GM23248 (cell line): Measurements from ENCODE around the gene HDAC9. TPM values are rescaled to one million over a fixed set of nuclear protein-coding genes. Genes with fewer than 3 reads are reported as not detected.

ENCODE experiments used
- DNase-seq: peaks from one replicate; pipeline ENCODE4 v3.0.0-alpha.2; 2015
- H2AFZ ChIP-seq: fragments of 200-600 bp; sonication (generic); 2 replicates; pipeline ENCODE4 v1.6.1; 2016; ENCODE audit warnings: antibody characterized with exemption
- H3F3A ChIP-seq: fragments of 200-600 bp; sonication (generic); 2 replicates; pipeline ENCODE4 v1.6.1; 2016; ENCODE audit warnings: mild to moderate bottlenecking, antibody characterized with exemption, mixed run types; ENCODE audit not compliant: insufficient read depth
- H3K27ac ChIP-seq: fragments of 200-600 bp; sonication (generic); 2 replicates; pipeline ENCODE4 v1.5.1; 2016; ENCODE audit warnings: mild to moderate bottlenecking
- H3K27me3 ChIP-seq: fragments of 200-600 bp; sonication (generic); replicated peaks from 2 replicates; pipeline ENCODE4 v1.6.1; 2016; ENCODE audit warnings: mild to moderate bottlenecking; ENCODE audit not compliant: insufficient read depth
- H3K36me3 ChIP-seq: fragments of 200-600 bp; sonication (generic); 2 replicates; pipeline ENCODE4 v1.6.1; 2016; ENCODE audit warnings: low read depth, mild to moderate bottlenecking
- H3K4me1 ChIP-seq: fragments of 200-600 bp; sonication (generic); 2 replicates; pipeline ENCODE4 v1.6.1; 2016; ENCODE audit warnings: mild to moderate bottlenecking; ENCODE audit not compliant: insufficient read depth
- H3K4me2 ChIP-seq: fragments of 200-600 bp; sonication (generic); one replicate; pipeline ENCODE4 v1.6.1; 2016; ENCODE audit warnings: mild to moderate bottlenecking; ENCODE audit not compliant: unreplicated experiment
- H3K4me3 ChIP-seq: fragments of 200-600 bp; sonication (generic); 2 replicates; pipeline ENCODE4 v1.5.1; 2016; ENCODE audit warnings: mild to moderate bottlenecking
- H3K79me2 ChIP-seq: fragments of 200-600 bp; sonication (generic); 2 replicates; pipeline ENCODE4 v1.6.1; 2016; ENCODE audit warnings: mild to moderate bottlenecking; ENCODE audit not compliant: insufficient read depth
- H3K9ac ChIP-seq: fragments of 200-600 bp; sonication (generic); 2 replicates; pipeline ENCODE4 v1.6.1; 2016; ENCODE audit warnings: mild to moderate bottlenecking
- H3K9me2 ChIP-seq: fragments of 200-600 bp; sonication (generic); 2 replicates; pipeline ENCODE4 v1.6.1; 2016; ENCODE audit warnings: mixed run types, mild to moderate bottlenecking, moderate library complexity; ENCODE audit not compliant: insufficient read depth
- H3K9me3 ChIP-seq: fragments of 200-600 bp; sonication (generic); one replicate; pipeline ENCODE4 v1.6.1; 2017; ENCODE audit warnings: low read depth
- H4K20me1 ChIP-seq: fragments of 200-600 bp; sonication (generic); 2 replicates; pipeline ENCODE4 v1.6.0; 2016; ENCODE audit not compliant: insufficient read depth
- EZH2 ChIP-seq: fragments of 200-600 bp; sonication (generic); IDR thresholded peaks from 2 replicates; pipeline ENCODE4 v1.6.1; 2018; ENCODE audit warnings: antibody characterized with exemption, mild to moderate bottlenecking; ENCODE audit not compliant: insufficient read depth, poor library complexity, severe bottlenecking
- EZH2phosphoT487 ChIP-seq: fragments of 200-600 bp; sonication (generic); IDR thresholded peaks from 2 replicates; pipeline ENCODE4 v1.6.1; 2018; ENCODE audit warnings: antibody characterized with exemption, moderate library complexity, mild to moderate bottlenecking, low read depth; ENCODE audit not compliant: insufficient read depth
- WGBS, 2 experiments: methylation state at CpG; one replicate each; pipeline ENCODE4 v1.1.6; 2015 to 2017; ENCODE audit warnings: low lambda C conversion rate in 2 of 2, low coverage in 1 of 2; ENCODE audit errors: missing lambda C conversion rate in 2 of 2; 5-methylcytosine and 5-hydroxymethylcytosine counted together
- in situ Hi-C: fragments of 300-500 bp; cut with MboI; formaldehyde crosslinking; loops from 2 replicates; pipeline ENCODE4 v1.15.0; 2020
- polyA plus RNA-seq: library from polyadenylated mRNA; unstranded; fragments of >200 nt; fragmentation: Nextera tagmentation; extraction: Ambion mirVana; gene quantifications from 2 replicates; pipeline ENCODE4 v1.2.1, GENCODE V29; 2016
- total RNA-seq: library from RNA; depleted of rRNA; stranded (reverse); fragments of >200 nt; shearing (Covaris generic); gene quantifications from 2 replicates; pipeline ENCODE4 v1.2.3, GENCODE V29; 2014

HDAC9 gene
- total and polyA plus RNA-seq, 2 experiments from 2014 or later, result 1.6 to 2.1 TPM

DNA sequence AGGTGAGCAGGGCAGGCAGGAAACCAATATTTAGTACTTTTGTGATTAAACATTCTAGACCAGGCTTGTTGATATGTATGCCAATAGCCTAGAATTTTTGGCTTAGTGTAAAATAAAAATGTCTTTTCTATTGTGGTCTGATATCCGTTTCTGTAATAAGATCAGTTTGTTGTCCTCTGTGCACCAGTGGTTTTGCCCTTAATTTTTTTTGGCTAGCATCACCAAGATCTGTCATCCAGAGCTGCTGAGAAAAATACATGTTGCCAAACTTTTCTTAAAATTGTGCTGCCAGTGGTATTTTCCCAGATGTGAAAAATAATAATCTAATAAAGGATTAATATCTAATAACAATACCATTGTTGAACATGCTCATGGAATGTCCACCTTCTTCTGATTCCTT is 506.3 kb downstream of the HDAC9 start:
- in situ Hi-C loops, result no loop called here
- DNase-seq, result no peak
- WGBS, 2 experiments, result 19 to 34% methylated on average over 1 of the region's 1 CpG

GRCh38 chr7:19009241-19009935 is 513.8 kb downstream of the HDAC9 start:
- Histone ChIP-seq H3K27me3 (no peaks in the 10 kb centered on the region), H3K27ac (peak overlapping the region; percentile 37), H3K9ac (peak overlapping the region; percentile 0; the same call in 1 of the 2 replicates), H3K9me3 (no peaks in the 10 kb centered on the region), H3K79me2 (no peaks in the 10 kb centered on the region), H3K36me3 (no peaks in the 10 kb centered on the region), H3K4me3 (peak overlapping the region; percentile 36), H3K4me2 (peak overlapping the region; percentile 64), H3F3A (peaks cover 18% of the 10 kb centered on the region; the same call in 1 of the 2 replicates), H3K9me2 (no peaks in the 10 kb centered on the region; the same call in 1 of the 2 replicates), H2AFZ (peak overlapping the region; percentile 40), H4K20me1 (no peaks in the 10 kb centered on the region), H3K4me1 (peaks cover 27% of the 10 kb centered on the region)
- WGBS, 2 experiments, result 4 to 6% methylated on average over 5 of the region's 5 CpGs
- peak; percentile 61 for DNase-seq
- TF ChIP-seq EZH2phosphoT487, result no peak
- in situ Hi-C loops, result no loop called here

More for the DNA sequence above, 506.3 kb downstream of the HDAC9 start:
- H3K9ac ChIP-seq, result no peak overlapping the region
- no peak overlapping the region for H3K27ac ChIP-seq
- no peak overlapping the region for H2AFZ ChIP-seq
- no peaks in the 10 kb centered on the region; the same call in 1 of the 2 replicates for H3K36me3 ChIP-seq
- H3K4me2 ChIP-seq, result no peak overlapping the region
- H3K9me3 ChIP-seq, result no peaks in the 10 kb centered on the region
- H3K27me3 ChIP-seq, result no peaks in the 10 kb centered on the region
- H3F3A ChIP-seq, result no peaks in the 10 kb centered on the region
- no peak overlapping the region for H3K4me3 ChIP-seq
- no peaks in the 10 kb centered on the region for H3K79me2 ChIP-seq
- no peaks in the 10 kb centered on the region for H4K20me1 ChIP-seq
- no peaks in the 10 kb centered on the region for H3K9me2 ChIP-seq
- TF ChIP-seq EZH2, result no peak
- TF ChIP-seq EZH2phosphoT487, result no peak
- peaks cover 13% of the 10 kb centered on the region; the same call in 1 of the 2 replicates for H3K4me1 ChIP-seq

DNA sequence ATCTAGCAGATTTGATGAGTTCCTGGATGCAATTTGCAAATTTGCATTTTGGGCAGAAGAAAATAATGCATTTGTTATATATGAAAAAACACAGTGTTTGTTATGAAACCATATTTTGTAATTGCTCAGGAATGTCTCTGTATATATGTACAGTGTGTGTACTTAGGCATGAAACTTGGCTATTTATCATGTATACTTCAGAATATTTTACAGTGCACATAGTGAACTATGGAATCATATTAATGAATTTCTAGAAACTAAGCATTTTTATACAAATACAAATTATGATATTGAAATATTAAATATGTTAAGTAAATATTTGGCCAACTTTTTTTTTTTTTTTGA is 514.4 kb downstream of the HDAC9 start:
- Histone ChIP-seq H3K4me2 (peak overlapping the region; percentile 64), H4K20me1 (no peaks in the 10 kb centered on the region), H3K27me3 (no peaks in the 10 kb centered on the region), H3K27ac (peak overlapping the region; percentile 37), H3K9me3 (no peaks in the 10 kb centered on the region), H3F3A (peaks cover 18% of the 10 kb centered on the region; the same call in 1 of the 2 replicates), H3K79me2 (no peaks in the 10 kb centered on the region), H2AFZ (no peak overlapping the region), H3K9ac (no peak overlapping the region; the same call in 1 of the 2 replicates), H3K9me2 (no peaks in the 10 kb centered on the region; the same call in 1 of the 2 replicates), H3K4me1 (peaks cover 27% of the 10 kb centered on the region), H3K4me3 (peak overlapping the region; percentile 36), H3K36me3 (no peaks in the 10 kb centered on the region)
- in situ Hi-C loops, result no loop called here
- DNase-seq, result peak; percentile 42
- TF ChIP-seq EZH2 (no peak), EZH2phosphoT487 (no peak)

DNA sequence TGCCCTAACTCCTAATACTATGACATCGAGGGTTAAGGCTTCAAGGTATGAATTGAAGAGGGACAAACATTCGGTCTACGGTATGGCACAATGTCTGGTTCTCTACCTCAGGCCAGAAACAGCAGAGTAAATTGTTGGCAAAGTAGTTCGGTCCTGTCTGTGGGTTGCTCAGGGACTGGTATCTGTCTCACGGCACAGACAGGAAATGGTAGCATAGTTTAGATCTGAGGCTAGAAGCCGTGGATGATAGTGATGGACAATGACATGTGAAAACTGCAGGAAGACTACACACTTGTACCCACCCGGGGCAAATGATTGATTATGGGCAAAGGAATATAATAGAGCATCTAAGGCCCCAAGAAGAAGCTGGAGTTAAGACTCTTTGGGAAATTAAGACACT is 515.7 kb downstream of the HDAC9 start:
- 54 to 57% methylated on average over 7 of the region's 7 CpGs for WGBS, 2 experiments
- H2AFZ ChIP-seq, result 0 out of 2 replicates have a peak overlapping the region, but pooled peaks have one; percentile 13
- H3K4me2 ChIP-seq, result no peak overlapping the region
- 0 out of 2 replicates have a peak, but pooled peaks cover under 1% of the 10 kb centered on the region for H3K36me3 ChIP-seq
- peaks cover 27% of the 10 kb centered on the region for H3K4me1 ChIP-seq
- no peaks in the 10 kb centered on the region; the same call in 1 of the 2 replicates for H3K9me2 ChIP-seq
- H3K27ac ChIP-seq, result no peak overlapping the region
- no peak overlapping the region for H3K4me3 ChIP-seq
- in situ Hi-C loops, result no loop called here
- no peak overlapping the region for H3K9ac ChIP-seq
- no peaks in the 10 kb centered on the region for H3K27me3 ChIP-seq
- H3K79me2 ChIP-seq, result no peaks in the 10 kb centered on the region
- TF ChIP-seq EZH2phosphoT487, result no peak
- TF ChIP-seq EZH2, result no peak
- peak; percentile 33 for DNase-seq
- H4K20me1 ChIP-seq, result no peaks in the 10 kb centered on the region
- peaks cover 18% of the 10 kb centered on the region; the same call in 1 of the 2 replicates for H3F3A ChIP-seq
- H3K9me3 ChIP-seq, result no peaks in the 10 kb centered on the region
